Activated T-helper 1 cell treated with anti-CD3 and anti-CD28 coated beads, Interleukin-12 subunit alpha, Interleukin-12 subunit beta, Interleukin-2, Interleukin-4 antibody, amounts not matched to agents 30 ng/mL and 10 ng/mL and 1 ng/mL, durations not matched to agents 14 hours and 24 hours and 36 hours (primary cell): ENCODE data around the gene CKB. TPM values are rescaled to one million over a fixed set of nuclear protein-coding genes. Genes with fewer than 3 reads are reported as not detected.
A peak's percentile ranks its signal among the peaks of the same experiment; 100 is the strongest.

Experiments
- DNase-seq: peaks from one replicate; pipeline ENCODE4 v3.0.0; 2021; ENCODE audit warnings: low spot score
- H3K27ac Mint-ChIP-seq: one replicate; pipeline ENCODE4 v1.8.0; 2021; ENCODE audit warnings: mild to moderate bottlenecking, mixed read lengths
- H3K27me3 Mint-ChIP-seq: one replicate; pipeline ENCODE4 v1.8.0; 2022; ENCODE audit warnings: mild to moderate bottlenecking, moderate library complexity, mixed read lengths; ENCODE audit not compliant: insufficient read depth
- H3K36me3 Mint-ChIP-seq: one replicate; pipeline ENCODE4 v1.8.0; 2021; ENCODE audit warnings: low read depth, mixed read lengths
- H3K4me1 Mint-ChIP-seq: one replicate; pipeline ENCODE4 v1.8.0; 2021; ENCODE audit warnings: low read depth, mixed read lengths
- H3K4me3 Mint-ChIP-seq: one replicate; pipeline ENCODE4 v1.8.0; 2021; ENCODE audit warnings: mild to moderate bottlenecking, moderate library complexity, mixed read lengths
- H3K9me3 Mint-ChIP-seq: one replicate; pipeline ENCODE4 v1.8.0; 2021; ENCODE audit warnings: mixed read lengths
- intact Hi-C: fragments of 100-400 bp; cut with micrococcal nuclease; formaldehyde crosslinking; loops from one replicate; pipeline ENCODE4 v1.15.1; 2024
- total RNA-seq: library from RNA; stranded (reverse); gene quantifications from 2 replicates; pipeline ENCODE4 v1.2.3, GENCODE V29; 2022

The CKB gene
- 13.7 and 16.0 TPM in 2 replicates for total RNA-seq

DNA sequence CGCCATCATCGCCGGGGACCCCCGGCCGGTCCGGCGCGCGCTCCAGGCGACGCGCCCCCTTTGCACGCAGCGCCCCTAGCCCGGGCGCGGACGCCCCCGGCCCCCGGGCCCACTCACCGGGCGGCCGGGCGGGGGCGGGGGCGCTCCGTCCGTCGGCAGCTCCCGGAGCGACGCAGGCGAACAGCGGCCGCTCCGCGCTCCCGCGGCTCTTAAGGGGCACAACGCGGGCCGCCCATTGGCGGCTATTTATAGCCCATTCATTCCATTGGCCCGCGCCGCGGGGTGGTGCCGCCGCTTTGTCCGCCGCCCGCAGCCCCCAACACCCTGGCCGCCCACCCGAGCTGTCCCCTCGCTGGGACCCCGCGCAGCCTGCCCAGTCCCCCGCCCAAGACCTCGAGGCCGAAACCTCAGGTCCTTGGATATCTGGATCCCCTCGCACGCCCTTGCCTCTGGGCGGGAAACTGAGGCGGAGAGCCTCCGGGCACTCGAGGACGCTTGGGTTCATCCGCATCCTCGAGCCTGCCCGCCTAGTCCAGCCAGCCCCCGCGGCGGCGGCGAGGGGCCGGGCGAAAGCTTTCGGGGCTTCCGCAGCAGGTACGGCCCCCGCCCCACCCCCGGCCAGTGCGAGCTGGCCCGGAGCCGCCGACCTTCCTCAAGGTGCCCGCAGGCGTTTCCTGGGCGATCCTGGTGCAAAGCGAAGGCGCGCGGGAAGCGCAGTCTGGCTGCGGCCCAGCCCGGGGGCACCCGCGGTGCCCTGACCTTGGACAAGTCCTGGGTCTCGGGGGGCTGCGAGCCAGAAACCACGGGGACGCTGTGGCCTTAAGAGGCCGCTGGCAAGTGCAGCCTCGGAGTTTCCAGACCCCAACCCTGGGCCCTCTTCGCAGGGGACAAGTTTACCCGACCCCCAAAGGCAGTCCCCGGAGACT lies at the start of gene CKB:
Gene CKB, minus strand, starts transcription at position 182 of the 926 bp plus-strand sequence. CDS start 337 bp downstream, outside the sequence.
- Mint-ChIP-seq H3K27me3 (peaks cover 19% of the 10 kb centered on the region), H3K36me3 (no peaks in the 10 kb centered on the region), H3K4me1 (peaks cover 15% of the 10 kb centered on the region), H3K9me3 (no peaks in the 10 kb centered on the region), H3K4me3 (peak within 1 kb of the TSS; percentile 69), H3K27ac (no peak within 1 kb of the TSS)
- DNase-seq = no peak
- intact Hi-C loops = loop anchor here (10.0 kb wide), 1 partner anchor 188 kb away; the partner anchor contains the start of gene EIF5

- Mint-ChIP-seq H3K36me3 (peaks cover 2% of the 10 kb centered on the region), H3K27me3 (no peaks in the 10 kb centered on the region), H3K9me3 (no peaks in the 10 kb centered on the region), H3K27ac (no peak overlapping the region), H3K4me1 (no peaks in the 10 kb centered on the region), H3K4me3 (no peak overlapping the region)
- intact Hi-C loops = no loop called here
- no peak for DNase-seq
Observed at GRCh38 chr14:103569408-103569807, 46.8 kb upstream of the CKB start.

DNA sequence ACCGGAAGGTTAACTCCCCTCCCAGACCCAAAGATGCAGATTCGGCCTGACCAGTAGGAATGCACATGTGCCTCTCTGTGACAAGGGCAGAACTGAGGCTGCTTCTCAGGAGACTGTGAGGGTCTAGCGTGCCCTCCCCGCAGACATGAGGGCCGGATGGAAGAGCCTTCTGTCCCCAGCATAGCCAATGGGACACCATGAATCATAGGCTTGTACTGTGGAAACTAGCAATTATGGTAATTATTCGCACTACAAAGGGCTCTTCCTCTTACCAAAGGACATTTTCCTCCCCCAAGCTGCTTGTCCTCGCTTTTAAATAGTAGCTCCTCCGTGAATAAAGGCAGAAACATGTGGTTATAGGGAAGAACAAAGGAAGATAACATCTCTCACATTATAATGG lies 46.3 kb upstream of the CKB start:
- no peak overlapping the region for H3K27ac Mint-ChIP-seq
- no peaks in the 10 kb centered on the region for H3K27me3 Mint-ChIP-seq
- intact Hi-C loops = no loop called here
- H3K4me3 Mint-ChIP-seq = no peak overlapping the region
- H3K36me3 Mint-ChIP-seq = no peaks in the 10 kb centered on the region
- no peak for DNase-seq
- no peaks in the 10 kb centered on the region for H3K9me3 Mint-ChIP-seq
- H3K4me1 Mint-ChIP-seq = no peaks in the 10 kb centered on the region

- peaks cover 21% of the 10 kb centered on the region for H3K4me1 Mint-ChIP-seq
- peak overlapping the region; percentile 93 for H3K4me3 Mint-ChIP-seq
- H3K27ac Mint-ChIP-seq = no peak overlapping the region
- H3K27me3 Mint-ChIP-seq = no peaks in the 10 kb centered on the region
- H3K36me3 Mint-ChIP-seq = peaks cover 21% of the 10 kb centered on the region
- intact Hi-C loops = loop anchor here (1.0 to 5.0 kb wide), 6 partner anchors 8 to 1425 kb away; partner anchors contain the start of genes EIF5, WDR20, XRCC3 and ZFYVE21
- DNase-seq = no peak
- no peaks in the 10 kb centered on the region for H3K9me3 Mint-ChIP-seq
Observed at GRCh38 chr14:103563844-103564505, 41.3 kb upstream of the CKB start.

GRCh38 chr14:103563226-103563620 lies 40.6 kb upstream of the CKB start:
- Mint-ChIP-seq H3K4me3 (peak overlapping the region; percentile 93), H3K36me3 (peaks cover 24% of the 10 kb centered on the region), H3K27ac (peak overlapping the region; percentile 91), H3K27me3 (no peaks in the 10 kb centered on the region), H3K9me3 (no peaks in the 10 kb centered on the region), H3K4me1 (peaks cover 26% of the 10 kb centered on the region)
- intact Hi-C loops = loop anchor here (1.0 to 5.0 kb wide), 6 partner anchors 9 to 1424 kb away; partner anchors contain the start of genes EIF5, WDR20, XRCC3 and ZFYVE21
- no peak for DNase-seq

DNA sequence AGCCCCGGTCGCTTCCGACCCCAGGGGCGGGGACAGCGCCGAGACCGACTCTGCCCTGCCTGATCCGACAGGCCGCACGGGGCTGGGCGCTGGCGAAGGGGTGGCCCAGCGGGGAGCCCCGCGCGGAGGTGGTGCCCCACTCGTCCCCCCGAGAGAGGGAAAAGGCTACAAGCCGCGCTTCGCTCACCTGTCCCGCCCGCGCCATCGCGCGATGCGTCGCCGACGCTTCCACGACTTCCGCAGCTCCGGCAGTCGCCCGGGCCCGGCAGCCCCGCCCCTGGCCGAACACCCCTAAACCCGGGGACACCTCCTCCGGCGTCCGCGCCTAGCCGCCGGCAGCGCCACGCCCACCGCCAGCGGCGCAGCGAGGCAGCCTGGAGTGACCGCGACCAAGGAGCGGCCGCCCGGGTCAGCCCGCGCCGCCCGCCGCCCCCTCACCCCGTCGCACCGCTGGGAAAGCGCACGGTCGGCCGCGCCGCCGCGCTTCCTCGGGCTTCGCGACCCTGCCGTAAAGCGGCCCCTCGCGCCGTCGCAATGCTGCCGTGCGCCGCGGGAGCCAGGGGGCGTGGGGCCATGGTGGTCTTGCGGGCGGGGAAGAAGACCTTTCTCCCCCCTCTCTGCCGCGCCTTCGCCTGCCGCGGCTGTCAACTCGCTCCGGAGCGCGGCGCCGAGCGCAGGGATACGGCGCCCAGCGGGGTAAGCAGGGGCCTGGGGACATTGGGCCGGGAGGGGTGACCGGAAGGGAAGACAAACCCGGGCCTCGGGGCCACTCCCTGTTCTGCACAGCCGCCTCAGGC lies 40.0 kb upstream of the CKB start, which contains the start of the genes BAG5 and COA8:
Gene BAG5, minus strand, starts transcription at position 229 of the 797 bp plus-strand sequence. CDS start 1,493 bp downstream, outside the sequence.
Gene COA8, plus strand, starts transcription at position 532 of the 797 bp plus-strand sequence. Its CDS starts 42 bp downstream, at position 574.
- Mint-ChIP-seq H3K9me3 (no peaks in the 10 kb centered on the region), H3K4me3 (peak within 1 kb of the TSS; percentile 96), H3K4me1 (peaks cover 29% of the 10 kb centered on the region), H3K36me3 (peaks cover 24% of the 10 kb centered on the region), H3K27ac (peak within 1 kb of the TSS; percentile 94), H3K27me3 (no peaks in the 10 kb centered on the region)
- intact Hi-C loops = loop anchor here (1.0 to 5.0 kb wide), 8 partner anchors 10 to 1424 kb away; partner anchors contain the start of genes EIF5, KLC1, TRMT61A and WDR20
- peak; percentile 83 for DNase-seq

DNA sequence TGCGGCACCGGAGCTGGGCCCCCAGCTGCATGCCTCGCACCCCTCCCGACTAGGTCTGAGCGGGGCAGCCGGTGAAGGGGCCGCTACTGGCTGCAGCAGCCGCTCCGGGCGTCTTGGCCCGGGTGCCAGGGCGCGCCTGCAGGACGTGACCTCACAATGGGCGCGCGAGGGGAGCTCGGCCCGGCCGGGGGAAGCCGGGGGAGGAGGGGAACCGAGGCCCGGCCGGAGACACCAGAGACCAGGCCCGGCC lies 39.5 kb upstream of the CKB start:
- Mint-ChIP-seq H3K27me3 (no peaks in the 10 kb centered on the region), H3K36me3 (peaks cover 24% of the 10 kb centered on the region), H3K9me3 (no peaks in the 10 kb centered on the region), H3K4me3 (peak overlapping the region; percentile 96), H3K4me1 (peaks cover 29% of the 10 kb centered on the region), H3K27ac (peak overlapping the region; percentile 94)
- intact Hi-C loops = loop anchor here (1.0 to 5.0 kb wide), 7 partner anchors 33 to 1423 kb away; partner anchors contain the start of genes EIF5, KLC1, TRMT61A and WDR20
- DNase-seq = no peak

DNA sequence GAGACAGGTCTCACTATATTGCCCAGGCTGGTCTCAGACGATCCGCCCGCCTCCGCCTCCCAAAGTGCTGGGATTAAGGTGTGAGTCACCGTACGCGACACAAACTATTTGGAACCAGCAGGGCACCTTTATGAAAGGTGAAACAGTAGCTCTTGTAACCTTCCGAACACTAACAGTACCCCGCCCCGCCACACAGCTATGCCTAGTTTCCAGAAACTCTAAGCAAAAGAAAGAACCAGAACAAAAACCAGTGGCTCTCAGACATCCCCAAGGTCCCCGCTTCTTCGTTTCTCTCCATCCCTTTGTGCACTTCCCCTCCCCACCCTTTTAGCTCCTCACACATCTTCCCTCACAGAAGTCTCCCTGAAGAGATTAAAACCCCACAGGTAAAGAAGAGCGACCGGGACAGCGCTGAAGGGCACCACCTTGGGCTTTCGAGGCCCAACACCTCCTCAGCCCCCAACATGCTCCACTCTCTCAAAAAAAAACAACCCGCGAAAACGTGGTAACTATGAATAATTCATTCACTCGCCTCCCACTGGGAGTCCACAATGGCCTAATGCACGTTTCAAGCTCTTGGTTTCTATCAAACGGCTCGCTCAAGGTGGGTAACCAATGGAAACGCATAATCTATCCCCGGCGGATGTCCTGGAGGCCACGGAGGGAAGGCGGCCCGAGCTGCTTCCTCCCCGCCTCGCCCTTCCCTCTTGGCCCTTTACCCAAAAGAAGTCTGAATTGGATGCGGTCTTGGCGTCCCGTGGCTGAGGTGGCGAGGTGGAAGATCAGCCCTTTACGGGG lies 39.0 kb upstream of the CKB start:
- Mint-ChIP-seq H3K36me3 (peaks cover 24% of the 10 kb centered on the region), H3K4me1 (peaks cover 29% of the 10 kb centered on the region), H3K4me3 (peak overlapping the region; percentile 96)

DNA sequence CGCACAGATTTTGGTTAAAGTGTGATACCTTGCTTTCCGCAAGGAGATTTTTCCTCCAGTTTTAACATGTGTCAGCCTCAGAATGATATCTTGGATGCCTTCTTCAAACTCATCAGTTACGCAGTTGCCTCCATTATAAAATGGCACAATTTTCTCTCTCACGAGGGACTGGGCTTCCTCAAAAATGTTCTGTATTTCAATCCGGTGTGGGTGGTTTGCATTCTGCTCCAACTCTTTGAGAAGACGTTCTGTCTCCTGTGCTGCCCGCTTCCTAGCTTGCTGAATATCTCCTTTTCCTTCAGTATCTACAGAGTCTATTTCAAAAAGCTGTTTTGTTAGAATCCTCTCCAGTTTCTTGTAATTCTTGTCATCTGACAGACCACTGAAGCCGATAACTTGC lies 38.1 kb upstream of the CKB start:
- Mint-ChIP-seq H3K27ac (no peak overlapping the region), H3K9me3 (no peaks in the 10 kb centered on the region), H3K4me3 (peak overlapping the region; percentile 96), H3K4me1 (peaks cover 29% of the 10 kb centered on the region), H3K27me3 (no peaks in the 10 kb centered on the region), H3K36me3 (peaks cover 24% of the 10 kb centered on the region)
- DNase-seq = no peak
- intact Hi-C loops = loop anchor here (5.0 kb wide), 2 partner anchors 362 to 483 kb away; a partner anchor contains a TSS

More for the DNA sequence above, 39.0 kb upstream of the CKB start:
- Mint-ChIP-seq H3K9me3 (no peaks in the 10 kb centered on the region), H3K27me3 (no peaks in the 10 kb centered on the region), H3K27ac (peak overlapping the region; percentile 94)
- intact Hi-C loops = loop anchor here (1.0 to 5.0 kb wide), 7 partner anchors 32 to 1423 kb away; partner anchors contain the start of genes EIF5, KLC1, TRMT61A and WDR20
- DNase-seq = peak; percentile 30

DNA sequence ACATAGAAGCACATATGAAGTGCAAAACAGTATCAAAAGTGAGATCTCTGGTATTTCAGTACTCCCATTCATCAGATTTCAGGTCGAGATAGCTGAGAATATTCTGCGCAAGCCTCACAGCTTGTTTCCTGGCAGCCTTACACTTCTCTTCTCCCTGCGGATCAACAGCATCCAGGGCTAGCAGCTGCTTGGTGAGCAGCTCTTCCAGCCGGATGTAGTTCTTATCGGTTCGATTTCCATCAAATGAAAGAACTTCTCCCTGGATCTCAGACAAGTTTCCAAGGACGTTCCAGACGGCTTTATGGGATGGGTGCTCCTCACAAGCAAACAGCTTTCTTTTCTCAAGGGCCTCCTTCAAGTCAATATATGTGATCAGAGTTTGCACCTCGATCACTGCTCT lies 37.1 kb upstream of the CKB start:
- H3K27me3 Mint-ChIP-seq = no peaks in the 10 kb centered on the region
- intact Hi-C loops = loop anchor here (5.0 kb wide), 2 partner anchors 363 to 482 kb away; a partner anchor contains a TSS
- peaks cover 27% of the 10 kb centered on the region for H3K36me3 Mint-ChIP-seq
- H3K9me3 Mint-ChIP-seq = no peaks in the 10 kb centered on the region
- no peak for DNase-seq
- H3K4me1 Mint-ChIP-seq = peaks cover 29% of the 10 kb centered on the region
- no peak overlapping the region for H3K27ac Mint-ChIP-seq
- H3K4me3 Mint-ChIP-seq = no peak overlapping the region

DNA sequence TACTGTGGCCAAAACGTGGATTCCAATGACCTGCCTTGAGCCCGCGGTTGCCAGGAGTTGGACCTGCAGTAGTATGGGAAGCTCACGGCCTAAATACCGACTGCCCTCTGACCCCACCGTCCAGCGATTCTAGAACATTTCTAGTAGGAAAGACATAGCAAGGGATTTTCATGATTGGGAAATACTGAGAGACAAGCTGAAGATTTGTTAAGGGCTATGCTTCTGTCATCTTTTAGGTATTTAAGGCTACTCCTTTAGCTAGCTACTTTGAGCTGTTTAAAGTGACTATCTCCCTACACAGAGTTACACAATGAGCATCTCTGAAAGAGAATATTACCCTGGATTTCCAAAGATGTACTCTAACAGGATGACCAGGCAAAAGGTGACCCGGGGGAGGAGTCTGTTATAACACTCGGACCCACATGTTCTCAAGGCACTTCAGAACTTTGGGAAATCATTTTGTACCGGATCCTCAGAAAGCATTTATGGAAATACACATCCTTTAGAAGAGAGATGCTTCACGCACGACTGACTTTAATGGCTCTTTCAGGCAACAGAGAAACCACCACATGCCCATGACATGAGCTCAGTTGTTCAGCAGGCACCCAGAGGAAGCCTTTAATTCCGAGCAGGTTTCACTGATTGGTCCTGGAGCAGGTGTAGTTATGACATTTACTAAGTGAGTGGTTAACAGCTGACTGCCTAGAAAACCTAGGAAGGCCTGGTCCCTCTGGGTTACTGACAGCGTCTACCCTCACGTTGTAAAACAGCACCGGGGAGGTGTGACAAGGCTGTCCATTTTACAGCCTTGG lies 35.6 kb upstream of the CKB start:
- intact Hi-C loops = no loop called here
- Mint-ChIP-seq H3K27ac (no peak overlapping the region), H3K9me3 (no peaks in the 10 kb centered on the region), H3K27me3 (no peaks in the 10 kb centered on the region), H3K36me3 (peaks cover 28% of the 10 kb centered on the region), H3K4me1 (peaks cover 29% of the 10 kb centered on the region), H3K4me3 (no peak overlapping the region)
- no peak for DNase-seq
